Type B pancreatic cell (in vitro differentiated cells): ENCODE data around the gene NMRK1. TPM values are rescaled to one million over a fixed set of nuclear protein-coding genes. Genes with fewer than 3 reads are reported as not detected.
A peak's percentile ranks its signal among the peaks of the same experiment; 100 is the strongest.

Experiments used
- DNase-seq: peaks from one replicate; pipeline ENCODE4 v3.0.0; 2021; ENCODE audit warnings: mixed read lengths; ENCODE audit not compliant: unreplicated experiment; ENCODE audit errors: extremely low spot score
- H3K27ac Mint-ChIP-seq: 2 replicates; pipeline ENCODE4 v1.8.0; 2021; ENCODE audit warnings: mild to moderate bottlenecking, mixed read lengths
- H3K27me3 Mint-ChIP-seq: 2 replicates; pipeline ENCODE4 v1.8.0; 2021; ENCODE audit warnings: mixed read lengths
- H3K36me3 Mint-ChIP-seq: 2 replicates; pipeline ENCODE4 v1.8.0; 2021; ENCODE audit warnings: mixed read lengths
- H3K4me1 Mint-ChIP-seq: one replicate; pipeline ENCODE4 v1.8.0; 2021; ENCODE audit warnings: mixed read lengths; ENCODE audit not compliant: unreplicated experiment
- H3K4me3 Mint-ChIP-seq: 2 replicates; pipeline ENCODE4 v1.8.0; 2021; ENCODE audit warnings: mild to moderate bottlenecking, mixed read lengths
- H3K9me3 Mint-ChIP-seq: 2 replicates; pipeline ENCODE4 v1.8.0; 2021; ENCODE audit warnings: mixed read lengths
- CTCF ChIP-seq: fragments of 200-600 bp; sonication (generic); conservative IDR thresholded peaks from 2 replicates; pipeline ENCODE4 v1.5.0; 2021; ENCODE audit warnings: antibody characterized with exemption, mild to moderate bottlenecking
- long read RNA-seq: library from polyadenylated mRNA; unstranded; transcript quantifications from one replicate; pipeline ENCODE4 v2.0.0, GENCODE V29; 2020
- total RNA-seq: library from RNA; stranded (reverse); gene quantifications from 2 replicates; pipeline ENCODE4 v1.2.1, GENCODE V29; 2021; ENCODE audit warnings: low replicate concordance

Gene NMRK1
- 7.5 and 8.2 TPM in 2 replicates for total RNA-seq
- long read RNA-seq, transcript NMRK1-201 (9 exons, 1,185 nt) = major isoform, 15 of 26 reads
- long read RNA-seq, partial matches to known transcripts = 1 of 26 reads
- long read RNA-seq, other reads (novel, unspliced or antisense) = 8 of 26 reads

GRCh38 chr9:75087824-75088645 is at the start of gene NMRK1, which contains the start of gene OSTF1:
Gene NMRK1 (minus strand): TSS chr9:75088155. CDS start chr9:75083115, 5,040 bp downstream.
Gene OSTF1 (plus strand): TSS chr9:75088514. CDS start chr9:75088693, 179 bp downstream.
- peak; percentile 98 for DNase-seq
- Mint-ChIP-seq H3K27ac (peak within 1 kb of the TSS; percentile 94), H3K36me3 (no peaks in the 10 kb centered on the region), H3K4me1 (peaks cover 42% of the 10 kb centered on the region), H3K27me3 (no peaks in the 10 kb centered on the region), H3K4me3 (peak within 1 kb of the TSS; percentile 100), H3K9me3 (no peaks in the 10 kb centered on the region)
- peak; percentile 4 for TF ChIP-seq CTCF

- Mint-ChIP-seq H3K9me3 (no peaks in the 10 kb centered on the region), H3K4me3 (no peak overlapping the region), H3K27ac (no peak overlapping the region), H3K36me3 (peaks cover 11% of the 10 kb centered on the region), H3K4me1 (peaks cover 4% of the 10 kb centered on the region), H3K27me3 (no peaks in the 10 kb centered on the region)
- no peak for DNase-seq
- no peak for TF ChIP-seq CTCF
These were observed 46.5 kb upstream of the NMRK1 start for GRCh38 chr9:75134495-75134894.

GRCh38 chr9:75133396-75133795 is 45.4 kb upstream of the NMRK1 start:
- H3K27ac Mint-ChIP-seq = no peak overlapping the region

GRCh38 chr9:75132244-75132643 is 44.3 kb upstream of the NMRK1 start:
- Mint-ChIP-seq H3K4me1 (peaks cover 4% of the 10 kb centered on the region), H3K4me3 (no peak overlapping the region), H3K9me3 (no peaks in the 10 kb centered on the region), H3K36me3 (peaks cover 11% of the 10 kb centered on the region), H3K27me3 (no peaks in the 10 kb centered on the region), H3K27ac (no peak overlapping the region)
- no peak for DNase-seq
- TF ChIP-seq CTCF = no peak

More at GRCh38 chr9:75133396-75133795, 45.4 kb upstream of the NMRK1 start:
- H3K4me1 Mint-ChIP-seq = peaks cover 4% of the 10 kb centered on the region
- no peaks in the 10 kb centered on the region for H3K9me3 Mint-ChIP-seq
- H3K4me3 Mint-ChIP-seq = no peak overlapping the region
- H3K36me3 Mint-ChIP-seq = peaks cover 14% of the 10 kb centered on the region
- TF ChIP-seq CTCF = no peak
- no peaks in the 10 kb centered on the region for H3K27me3 Mint-ChIP-seq
- no peak for DNase-seq

- no peaks in the 10 kb centered on the region for H3K9me3 Mint-ChIP-seq
- TF ChIP-seq CTCF = no peak
- no peak overlapping the region for H3K4me3 Mint-ChIP-seq
- H3K27ac Mint-ChIP-seq = no peak overlapping the region
- H3K27me3 Mint-ChIP-seq = no peaks in the 10 kb centered on the region
- peaks cover 9% of the 10 kb centered on the region for H3K36me3 Mint-ChIP-seq
- H3K4me1 Mint-ChIP-seq = peaks cover 4% of the 10 kb centered on the region
- no peak for DNase-seq
These were observed 43.7 kb upstream of the NMRK1 start for GRCh38 chr9:75131700-75132099.
